NCI-H1436 treated with DMSO at 0.1 percent for 48 hours (cell line): ENCODE measurements around the gene TBC1D9B.

Experiments used
- DNase-seq: peaks from one replicate; lab custom pipeline; 2025; lab: John Stamatoyannopoulos, UW

The TBC1D9B gene

GRCh38 chr5:179906795-179907555 lies 722 bp downstream of the TBC1D9B start:
- no peak for DNase-seq

- DNase-seq = no peak
These were observed 1.4 kb downstream of the TBC1D9B start for GRCh38 chr5:179906294-179906794.

GRCh38 chr5:179905161-179905560 lies 2.5 kb downstream of the TBC1D9B start:
- no peak for DNase-seq

DNA sequence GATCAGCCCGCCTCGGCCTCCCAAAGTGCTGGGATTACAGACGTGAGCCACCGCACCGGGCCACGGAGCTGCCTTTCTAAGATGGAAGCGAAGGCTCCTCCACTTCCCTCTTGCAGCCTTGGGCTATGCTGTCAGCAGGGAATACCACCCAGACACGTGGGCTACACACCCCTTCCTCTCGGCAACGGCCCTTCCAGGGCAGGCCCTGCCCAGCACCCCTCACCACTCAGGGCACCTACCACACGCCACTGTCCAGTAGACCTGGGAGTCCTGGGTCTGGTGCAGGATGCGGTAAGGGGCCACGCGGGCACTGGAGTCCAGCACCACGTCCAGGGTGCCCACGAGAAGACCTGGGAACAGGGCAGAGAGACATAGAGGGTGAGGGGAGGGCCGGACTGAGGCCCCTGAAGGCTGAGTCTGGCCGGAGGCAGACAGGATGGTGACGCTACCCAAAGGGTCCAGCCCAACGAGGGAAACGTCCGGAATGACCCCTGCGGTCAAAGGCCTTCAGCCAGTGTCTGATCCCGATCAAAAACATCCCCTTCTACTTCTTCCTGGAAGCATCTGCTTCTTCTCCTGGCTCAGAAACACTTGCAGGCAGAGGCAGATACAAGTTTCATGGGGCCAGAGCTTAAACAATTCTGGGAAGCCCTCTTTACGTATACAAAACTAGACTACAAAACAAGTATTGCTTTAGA lies 3.1 kb downstream of the TBC1D9B start:
- no peak for DNase-seq

DNA sequence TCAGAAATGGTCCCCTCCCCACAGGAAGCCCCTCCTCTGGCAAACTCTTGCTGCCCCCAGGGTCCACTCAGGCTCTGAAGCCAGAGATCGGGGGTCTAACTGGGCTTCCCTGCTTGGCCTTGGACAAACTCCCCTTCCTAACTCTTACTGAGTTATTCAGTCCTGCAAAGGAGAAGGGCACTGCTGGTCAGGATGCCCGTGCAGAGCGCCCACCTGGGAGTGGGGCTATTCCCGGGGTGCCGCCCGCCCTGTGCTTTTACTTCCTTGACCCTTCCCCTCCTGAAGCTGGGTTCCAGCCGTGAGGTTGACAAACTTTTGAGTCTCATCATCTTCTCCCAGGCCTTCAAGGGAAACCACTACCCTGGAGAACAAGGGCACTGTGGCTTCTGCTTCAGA lies 4.9 kb downstream of the TBC1D9B start:
- DNase-seq = no peak

GRCh38 chr5:179901915-179902762 lies 5.6 kb downstream of the TBC1D9B start:
- no peak for DNase-seq

DNA sequence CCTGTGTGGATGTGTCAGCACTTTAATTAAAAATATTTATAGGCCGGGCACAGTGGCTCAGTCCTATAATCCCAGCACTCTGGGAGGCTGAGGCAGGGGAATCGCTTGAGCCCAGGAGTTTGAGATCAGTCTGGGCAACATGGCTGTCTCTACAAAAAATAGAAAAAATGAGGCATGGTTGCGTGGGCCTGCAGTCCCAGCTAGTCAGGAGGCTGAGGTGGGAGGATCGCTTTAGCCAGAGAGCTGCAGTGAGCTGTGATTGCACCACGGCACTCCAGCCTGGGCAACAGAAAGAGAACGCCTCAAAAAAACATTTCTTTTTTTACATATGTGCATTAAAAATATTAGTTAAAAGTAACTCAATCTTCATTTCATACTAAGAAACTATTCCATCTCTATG lies 6.2 kb downstream of the TBC1D9B start:
- DNase-seq = no peak

- DNase-seq = no peak
These were observed 7.0 kb downstream of the TBC1D9B start for GRCh38 chr5:179900711-179901110.

DNA sequence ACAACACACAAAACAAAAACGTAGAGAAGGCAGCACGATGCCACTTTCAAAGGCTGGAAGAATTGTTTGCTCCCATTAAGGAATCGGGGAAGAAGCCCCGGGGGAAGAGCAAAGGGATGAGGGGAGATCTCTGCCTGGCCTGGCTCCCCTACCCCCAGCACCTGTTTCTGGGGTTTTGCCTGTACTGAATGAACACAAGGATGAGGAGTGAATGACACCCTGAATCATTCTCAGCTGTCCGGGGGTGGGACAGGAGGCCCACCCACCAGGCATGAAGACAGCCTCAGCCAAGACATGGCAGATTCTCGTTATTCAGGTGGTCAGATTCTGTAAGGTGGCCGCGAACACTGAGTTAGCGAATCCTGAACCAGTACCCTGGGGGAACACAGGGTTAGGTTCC lies 7.5 kb downstream of the TBC1D9B start:
- DNase-seq = no peak

DNA sequence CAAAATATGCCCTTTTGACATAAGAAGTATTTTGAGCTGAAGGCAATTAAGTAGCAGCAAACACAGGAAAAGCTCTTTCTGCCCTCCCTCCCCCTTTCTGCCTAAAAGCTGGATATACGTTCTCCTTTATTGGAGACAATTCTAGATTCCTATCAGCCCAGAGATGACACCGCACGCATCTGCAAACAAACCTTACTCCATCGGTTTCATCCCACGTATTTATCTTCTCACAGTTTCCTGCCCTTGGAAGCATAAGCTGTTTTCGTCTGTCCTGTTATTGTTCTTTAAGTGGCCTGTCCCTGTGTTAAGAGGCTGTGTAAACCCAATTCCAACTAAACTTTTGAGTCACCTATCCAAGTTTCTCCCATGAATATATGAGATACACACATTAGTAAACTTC lies 11.8 kb downstream of the TBC1D9B start:
- no peak for DNase-seq

- no peak for DNase-seq
These were observed 13.5 kb downstream of the TBC1D9B start for GRCh38 chr5:179893958-179894895.

DNA sequence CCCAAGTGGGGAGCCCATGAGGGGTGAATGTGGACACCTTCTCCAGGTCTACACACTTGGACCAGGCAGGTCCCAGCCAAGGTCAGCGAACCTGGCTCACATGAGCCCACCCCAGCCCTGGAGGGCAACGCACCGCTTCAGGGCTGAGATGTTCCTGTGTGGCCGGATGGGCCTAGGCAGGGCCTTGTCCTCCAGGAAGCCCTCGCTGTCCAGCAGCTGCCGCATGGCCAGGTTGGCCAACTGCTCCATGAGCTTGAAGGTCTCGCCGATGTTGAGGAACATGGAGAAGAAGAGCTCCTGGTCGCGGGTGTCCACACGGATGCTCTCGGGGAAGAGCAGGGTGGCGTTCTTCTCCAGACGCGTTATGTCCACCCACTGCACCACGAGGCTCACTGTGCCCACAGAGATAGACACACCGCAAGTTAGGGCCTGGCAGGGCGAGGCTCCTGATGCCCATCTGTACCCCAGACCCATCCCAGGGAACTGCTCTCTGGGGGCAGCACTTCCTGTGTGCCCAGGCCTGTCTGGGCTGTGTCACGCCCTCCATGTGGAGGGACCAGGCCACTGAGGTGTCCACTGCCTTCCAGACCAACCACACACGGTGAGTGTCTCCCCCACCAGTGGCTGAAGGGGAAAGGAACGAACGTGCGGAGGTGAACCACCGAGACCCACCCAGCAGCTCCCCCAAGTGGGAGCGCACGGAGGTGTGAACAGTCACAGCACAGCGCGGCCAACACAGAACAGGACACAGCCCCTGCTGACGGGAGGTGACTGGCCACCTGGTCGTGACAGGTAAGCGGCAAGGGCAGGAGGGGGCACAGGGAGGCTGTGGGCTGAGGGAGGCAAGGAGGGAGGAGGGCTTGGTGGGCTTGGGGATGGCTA lies 14.4 kb downstream of the TBC1D9B start:
- no peak for DNase-seq

- no peak for DNase-seq
These were observed 15.4 kb downstream of the TBC1D9B start for GRCh38 chr5:179892255-179892654.

DNA sequence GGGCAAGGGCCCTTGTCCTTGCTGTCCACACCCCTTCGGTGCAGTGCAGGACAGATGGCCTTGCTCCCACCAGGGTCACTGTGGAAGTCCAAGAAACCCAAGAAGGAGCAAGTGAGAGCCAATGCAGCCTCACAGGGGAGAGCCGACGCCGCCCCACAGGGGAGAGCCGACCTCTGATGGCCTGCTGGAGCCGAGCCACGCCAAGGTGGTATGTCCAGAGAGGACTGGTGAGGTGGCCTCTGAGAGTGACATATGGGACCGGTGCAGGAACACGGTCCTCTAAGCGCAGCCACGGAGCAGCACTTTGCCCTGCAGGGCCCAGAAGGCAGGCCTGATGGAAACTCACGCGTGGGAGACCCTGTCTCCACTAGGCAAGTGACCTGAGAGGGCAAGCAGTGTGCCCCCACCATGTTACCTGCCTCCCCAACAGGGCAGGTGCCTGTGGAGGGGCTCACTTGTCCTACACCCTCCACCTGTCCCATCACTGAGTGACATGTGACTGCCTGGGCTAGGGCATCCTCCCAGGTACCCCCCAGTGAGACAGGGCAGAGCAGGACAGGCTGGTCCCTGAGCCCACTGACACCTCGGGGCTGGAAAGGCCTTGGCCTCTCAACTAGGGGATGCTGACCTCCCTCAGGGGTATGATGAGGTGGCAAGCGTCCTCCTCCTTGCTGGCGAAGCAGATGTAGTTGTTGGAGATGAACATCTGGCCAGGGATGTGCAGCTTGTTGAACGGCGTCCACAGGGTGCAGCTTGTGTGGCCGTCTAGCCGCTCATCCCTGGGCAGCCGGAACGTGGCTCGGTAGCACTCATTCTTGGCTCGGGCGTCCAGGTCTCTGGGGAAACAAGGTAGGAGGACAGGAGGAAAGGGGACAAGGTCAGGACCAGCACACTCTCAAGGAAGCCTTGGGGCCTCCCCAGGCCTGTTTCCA lies 16.7 kb downstream of the TBC1D9B start:
- DNase-seq = no peak

DNA sequence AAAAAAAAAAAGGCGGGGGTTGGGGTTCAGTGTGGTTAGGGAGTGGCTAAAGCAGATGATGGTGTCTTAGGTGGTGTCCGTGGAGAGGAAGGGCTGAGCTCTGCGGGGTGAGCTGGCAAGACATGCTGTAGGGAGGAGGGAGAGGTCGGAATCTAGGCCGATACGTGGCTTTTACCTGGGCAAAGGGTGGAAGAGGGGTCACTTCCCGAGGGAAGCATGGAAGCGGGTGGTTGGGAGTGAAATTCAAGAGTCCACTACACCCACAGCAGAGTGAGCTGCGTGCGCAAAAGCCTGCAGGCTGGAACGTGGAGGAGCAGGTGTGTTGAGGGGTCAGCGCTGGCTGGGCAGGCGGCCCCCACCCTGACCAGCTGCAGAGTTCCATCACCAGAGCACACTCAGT lies 17.8 kb downstream of the TBC1D9B start:
- no peak for DNase-seq

- no peak for DNase-seq
These were observed 19.9 kb downstream of the TBC1D9B start for GRCh38 chr5:179887802-179888201.

GRCh38 chr5:179887095-179887494 lies 20.6 kb downstream of the TBC1D9B start:
- no peak for DNase-seq

DNA sequence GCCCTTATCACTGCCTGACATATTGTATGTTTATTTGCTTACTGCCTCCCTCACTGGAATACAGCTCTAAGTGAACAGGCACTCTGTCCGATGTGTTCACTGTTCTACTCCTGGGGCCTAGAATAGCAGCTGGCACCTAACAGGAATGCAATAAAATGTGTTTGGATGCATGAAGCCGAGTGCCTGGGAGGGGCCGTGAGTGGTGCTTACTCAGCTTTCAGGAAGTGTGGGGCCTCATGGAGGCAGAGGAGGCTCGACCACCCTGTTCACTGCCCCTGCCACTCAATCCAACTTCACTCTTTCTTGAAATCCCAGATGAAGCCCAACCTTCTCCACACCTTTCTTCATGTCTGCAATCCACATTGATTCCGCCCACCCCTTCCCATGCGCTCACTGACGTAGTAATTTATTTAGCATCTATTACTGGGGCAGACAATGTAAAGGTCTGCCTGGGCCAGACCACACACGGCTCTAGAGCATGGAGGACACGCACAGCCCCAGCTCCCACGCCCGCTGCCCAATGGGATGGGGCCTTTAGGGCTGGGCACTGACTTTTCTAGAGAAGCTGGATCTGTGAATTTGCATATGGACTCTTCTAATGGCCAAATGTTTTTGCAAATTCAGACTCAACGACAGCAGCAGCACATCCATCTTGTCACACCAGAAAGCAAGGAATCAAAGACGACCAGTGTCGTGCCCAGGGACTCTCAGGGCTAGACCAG lies 21.3 kb downstream of the TBC1D9B start:
- no peak for DNase-seq
